ENCODE results near the gene ATG4C. TPM values are rescaled to one million over a fixed set of nuclear protein-coding genes. Genes with fewer than 3 reads are reported as not detected.

ATG4C gene
- polyA plus RNA-seq, 3 donors from 2014 or later: 8.0 to 13.7 (median 12.0) TPM

GRCh38 chr1:62908168-62908695 lies 124.3 kb downstream of the ATG4C start:
- no peak overlapping the region for H3K4me3 Mint-ChIP-seq
- DNase-seq: no peak
- H3K36me3 Mint-ChIP-seq: no peaks in the 10 kb centered on the region
- peaks cover 0 to 4% (median 2%) of the 10 kb centered on the region in 3 donors for H3K27me3 Mint-ChIP-seq (ENCODE audit: low read depth in 3 of 3)
- H3K9me3 Mint-ChIP-seq: peaks cover 0 to 4% (median 0%) of the 10 kb centered on the region in 6 donors
- H3K27ac Mint-ChIP-seq: no peak overlapping the region
- H3K4me1 Mint-ChIP-seq: no peaks in the 10 kb centered on the region

- peaks cover 1 to 3% (median 3%) of the 10 kb centered on the region in 3 donors for H3K27me3 Mint-ChIP-seq (ENCODE audit: low read depth in 3 of 3)
- H3K36me3 Mint-ChIP-seq: no peaks in the 10 kb centered on the region
- H3K4me1 Mint-ChIP-seq: no peaks in the 10 kb centered on the region
- H3K27ac Mint-ChIP-seq: no peak overlapping the region
- no peak for DNase-seq
- peaks cover 0 to 4% (median 0%) of the 10 kb centered on the region in 6 donors for H3K9me3 Mint-ChIP-seq
- no peak overlapping the region for H3K4me3 Mint-ChIP-seq
Measured at GRCh38 chr1:62912028-62912638, 128.2 kb downstream of the ATG4C start.

Other genes starting within 250 kb of the ATG4C start
- gene ANGPTL3, start 186.6 kb upstream of the ATG4C start, polyA plus RNA-seq: not detected
- 1 to 10 TPM in 2 of 3 donors, under 1 TPM in 1; 0.55 to 1.6 (median 1.5) TPM for gene DOCK7, start 95.7 kb upstream of the ATG4C start, polyA plus RNA-seq

Data from immature natural killer cell (primary cell).